NCI-H345 treated with DMSO at 0.1 percent for 48 hours (cell line): ENCODE results near the gene FRMD6.
A peak's percentile ranks its signal among the peaks of the same experiment; 100 is the strongest.
"Not testable (repeated sequence)": the region's sequence is repeated elsewhere in the genome, so short reads cannot be mapped to it uniquely, and the experiment has no call there.

Source experiments
- DNase-seq: peaks from one replicate; lab custom pipeline; 2025; ENCODE audit not compliant: unreplicated experiment; lab: John Stamatoyannopoulos, UW

FRMD6 gene

DNA sequence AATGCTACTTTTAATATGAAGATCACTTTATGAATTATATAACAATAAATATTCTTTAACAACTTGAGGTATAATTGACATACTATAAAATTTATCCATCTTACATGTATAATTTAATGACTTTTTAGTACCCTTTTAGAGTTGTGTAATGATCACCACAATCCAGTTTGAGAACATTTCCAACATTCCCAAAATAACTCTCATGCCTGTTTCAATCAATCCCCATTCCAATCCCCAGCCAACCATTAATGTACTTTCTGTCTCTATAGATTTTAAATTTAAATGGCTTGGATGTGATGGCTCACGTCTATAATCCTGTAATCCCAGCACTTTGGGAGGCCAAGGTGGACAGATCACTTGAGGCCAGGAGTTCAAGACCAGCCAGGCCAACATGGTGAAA is 23.5 kb upstream of the FRMD6 start:
- no peak for DNase-seq

DNA sequence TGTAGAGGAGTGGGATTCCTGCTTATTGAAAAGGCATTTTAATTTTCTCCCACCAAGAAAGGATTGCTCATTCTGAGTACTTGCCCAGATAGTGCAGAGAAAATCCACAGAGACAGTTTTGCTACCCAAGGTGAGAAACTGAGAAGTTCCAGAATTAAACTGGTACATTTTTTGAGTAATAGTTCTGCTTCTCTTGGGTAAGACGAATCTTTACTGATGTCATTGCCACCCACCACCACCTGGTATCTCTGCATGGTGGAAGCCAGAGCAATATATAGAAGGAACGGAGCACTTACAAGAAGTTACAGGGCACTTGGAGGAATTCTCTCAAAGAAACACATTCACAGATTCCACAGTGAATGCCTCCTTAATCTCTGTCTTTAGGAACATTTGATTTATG is 20.7 kb upstream of the FRMD6 start:
- no peak for DNase-seq

DNA sequence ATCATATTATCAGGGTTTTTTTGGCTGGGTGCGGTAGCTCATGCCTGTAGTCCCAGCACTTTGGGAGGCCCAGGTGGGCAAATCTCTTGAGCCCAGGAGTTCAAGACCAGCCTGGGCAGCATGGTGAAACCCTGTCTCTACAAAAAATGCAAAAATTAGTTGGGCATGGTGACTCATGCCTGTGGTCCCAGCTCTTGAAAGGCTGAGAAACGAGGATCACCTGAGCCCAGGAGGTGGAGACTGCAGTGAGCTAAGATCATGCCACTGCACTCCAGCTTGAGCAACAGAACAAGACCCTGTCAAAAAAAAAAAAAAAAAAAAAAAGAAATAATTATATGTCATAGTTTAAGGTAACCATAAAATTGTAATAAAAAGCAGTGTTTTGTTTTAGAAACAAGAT is 18.4 kb upstream of the FRMD6 start:
- not testable (repeated sequence) for DNase-seq

DNA sequence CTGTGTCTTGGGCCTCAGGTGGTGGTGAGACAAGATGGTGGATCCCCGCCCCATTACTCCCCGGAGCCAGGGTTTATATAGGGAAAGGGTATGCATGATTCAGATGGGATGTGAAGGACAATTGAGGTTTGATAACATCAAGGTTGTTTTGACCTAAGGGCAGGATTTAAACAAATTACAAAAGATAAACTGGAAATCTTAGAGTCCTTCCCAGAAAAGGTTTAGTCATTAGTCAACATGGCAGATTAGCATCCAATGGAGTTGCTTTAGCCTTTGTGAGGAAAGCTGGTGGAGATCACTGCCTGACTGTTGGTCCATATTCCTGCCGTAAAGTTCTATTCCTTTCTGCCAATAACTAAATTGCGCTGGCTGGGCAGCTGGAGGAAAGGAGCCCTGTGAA is 15.6 kb upstream of the FRMD6 start:
- DNase-seq, result no peak

DNA sequence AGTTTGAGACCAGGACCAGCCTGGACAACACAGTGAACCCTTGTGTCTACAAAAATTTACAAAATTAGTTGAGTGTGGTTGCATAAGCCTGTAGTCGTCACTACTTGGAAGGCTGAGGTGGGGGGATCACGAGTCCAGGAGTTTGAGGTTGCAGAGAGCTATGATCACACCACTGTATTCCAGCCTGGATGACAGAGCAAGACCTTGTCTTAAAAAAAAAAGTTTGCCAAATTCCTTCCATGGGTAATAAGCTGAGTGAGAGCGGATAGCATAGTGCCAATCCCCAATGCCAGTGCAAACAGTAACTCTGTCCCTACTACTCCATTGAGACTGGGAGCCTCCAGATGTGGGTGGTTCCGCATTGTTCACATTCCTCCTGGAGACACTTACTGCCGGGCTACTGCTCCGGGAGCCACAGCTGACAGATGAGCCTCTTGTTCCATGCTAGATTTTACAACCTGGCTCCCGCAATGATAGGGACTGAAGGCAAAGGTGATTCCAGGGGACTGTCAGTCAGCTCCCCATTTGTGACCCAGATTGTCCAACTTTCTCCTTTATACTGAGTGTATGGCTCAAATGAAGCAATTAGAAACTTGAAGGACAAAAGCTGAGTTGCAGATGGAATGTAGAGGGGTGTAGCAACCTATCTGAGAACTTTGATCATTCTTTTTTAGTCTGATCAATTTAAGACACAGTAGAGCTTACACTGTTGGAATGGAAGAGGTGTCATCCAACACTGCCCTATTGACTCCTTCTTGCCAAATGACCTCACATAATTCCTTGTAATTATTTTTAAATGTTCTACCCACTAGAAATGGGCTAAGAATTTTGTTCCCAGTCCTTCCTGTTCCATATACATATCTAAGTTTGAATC is 13.4 kb upstream of the FRMD6 start:
- DNase-seq, result no peak

DNA sequence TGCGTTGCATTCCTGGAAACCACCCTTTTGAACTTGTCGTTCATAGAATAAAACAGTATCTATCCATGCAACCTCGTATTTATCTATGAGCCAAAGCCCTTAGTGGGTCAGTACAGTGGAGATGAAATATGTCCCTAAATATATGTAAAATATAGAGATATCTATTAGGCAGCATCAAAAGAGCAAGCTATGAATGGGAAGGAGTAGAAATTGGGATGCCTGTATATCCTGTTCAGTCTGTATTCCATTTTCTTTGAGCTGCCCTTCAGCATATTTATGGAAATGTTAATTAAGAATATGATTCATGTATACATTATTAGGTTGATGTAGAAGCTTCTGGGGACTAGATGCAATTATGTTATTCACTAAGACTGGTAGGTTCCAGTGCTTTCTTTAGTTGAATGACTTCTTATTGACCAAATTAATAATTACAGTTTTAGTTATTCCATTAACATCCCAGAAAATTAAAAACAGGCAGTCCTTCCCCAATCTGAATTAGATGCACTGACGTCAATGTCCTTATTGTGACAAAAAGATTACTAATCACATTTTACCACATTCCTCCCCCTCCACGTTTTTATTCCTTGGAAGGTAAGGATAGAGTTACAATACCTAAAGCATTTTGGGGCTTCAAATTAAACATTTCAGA is 11.9 kb upstream of the FRMD6 start:
- DNase-seq, result no peak

DNA sequence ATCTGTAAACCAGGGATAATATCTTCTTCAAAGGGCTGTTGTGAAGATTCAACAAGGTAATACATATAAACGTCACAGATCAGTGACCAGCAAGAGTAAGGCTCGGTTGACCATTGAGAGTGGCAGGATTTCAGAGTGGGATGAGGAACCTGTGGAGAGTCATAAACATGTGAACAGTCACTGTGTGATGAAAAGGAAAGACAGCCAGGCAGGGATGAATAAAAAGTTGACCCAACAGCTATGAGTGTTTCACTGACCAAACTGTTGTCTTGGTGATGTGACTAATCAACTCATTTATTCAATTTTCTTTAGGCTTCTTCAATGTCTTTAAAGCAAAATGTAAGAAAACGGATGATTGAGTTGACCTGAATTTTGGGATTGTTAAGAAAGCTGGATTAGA is 8.6 kb upstream of the FRMD6 start:
- DNase-seq, result no peak

DNA sequence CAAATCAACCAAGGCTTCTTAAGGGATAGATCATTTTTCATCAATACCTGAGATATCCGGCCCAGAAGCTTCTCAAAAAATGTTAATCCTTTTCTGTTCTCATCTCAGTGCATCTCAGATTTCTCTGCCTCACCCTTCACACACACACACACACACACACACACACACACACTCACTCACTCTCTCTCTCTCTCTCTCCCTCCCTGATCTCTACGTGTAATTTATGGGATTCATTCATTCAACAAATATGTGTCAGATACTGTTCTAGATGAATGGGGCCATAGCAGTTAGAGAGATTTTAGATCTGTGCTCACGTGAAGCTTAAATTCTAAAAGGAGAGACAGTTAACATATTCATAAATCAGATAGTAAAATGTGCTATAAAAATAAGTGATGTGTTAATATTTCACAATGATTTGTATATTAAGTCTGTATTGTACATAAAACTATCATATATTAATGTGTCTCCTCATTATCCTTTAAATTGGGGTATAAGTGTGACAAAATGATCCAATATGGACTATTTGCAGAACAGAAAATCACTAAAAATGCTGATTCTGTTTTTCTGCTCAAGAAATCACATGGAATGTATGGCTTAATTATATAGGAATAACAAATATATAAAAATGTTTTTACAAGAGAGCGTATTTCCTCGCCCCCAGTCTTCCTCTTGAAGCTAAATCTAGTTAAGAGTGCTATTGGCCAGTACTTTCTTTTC is 7.3 kb upstream of the FRMD6 start:
- DNase-seq, result no peak

DNA sequence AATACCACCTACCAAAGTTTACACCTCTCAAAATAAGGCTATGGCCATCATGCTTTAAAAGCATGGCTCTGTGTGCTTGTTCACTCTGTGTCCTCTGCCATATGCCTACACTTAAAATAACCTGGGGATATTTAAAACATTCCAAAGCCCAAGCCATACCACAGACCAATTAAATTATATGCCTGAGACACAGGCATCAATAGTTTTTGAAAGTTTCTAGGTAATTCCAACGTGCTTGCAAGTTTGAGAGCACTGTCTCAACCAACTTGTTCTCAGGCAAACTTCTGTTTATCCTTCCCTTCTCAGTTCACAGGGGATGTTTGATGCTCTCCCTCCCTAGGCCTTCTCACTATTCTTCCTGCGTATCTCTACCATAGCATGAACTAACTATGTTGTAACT is 3.4 kb upstream of the FRMD6 start:
- no peak for DNase-seq

DNA sequence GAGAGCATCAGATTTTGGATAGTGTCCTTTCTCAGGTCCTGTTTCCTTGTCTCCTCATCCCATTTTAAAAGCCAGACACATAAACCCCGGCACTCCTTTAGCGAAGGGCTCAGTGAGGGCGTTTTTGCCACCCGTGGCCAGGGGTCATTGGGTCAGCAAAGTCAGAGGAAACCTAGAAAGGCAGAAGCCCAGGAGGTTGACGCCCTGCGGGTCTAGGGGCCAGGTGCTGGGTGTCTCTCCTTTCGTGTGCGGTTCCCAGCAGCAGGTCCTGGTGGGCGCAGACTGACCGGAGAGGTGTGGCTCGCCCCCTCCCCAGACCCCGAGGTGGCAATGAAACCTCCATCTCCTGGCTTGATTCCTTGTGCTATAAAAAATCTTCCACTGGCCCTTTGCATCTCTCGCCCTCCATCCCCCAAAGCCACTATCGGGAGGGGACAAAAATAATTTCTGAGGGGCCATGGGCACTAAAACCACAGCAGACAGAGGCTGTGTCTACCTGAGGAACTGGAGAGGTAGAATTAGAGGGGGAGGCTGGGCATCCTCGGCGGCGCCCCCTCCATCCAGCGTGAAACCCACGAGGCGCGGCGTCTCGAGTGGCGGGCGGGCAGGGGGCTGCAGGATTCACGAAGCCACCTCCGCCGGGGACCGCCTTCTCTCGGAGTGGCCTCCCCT is 858 bp upstream of the FRMD6 start:
- DNase-seq, result peak; percentile 7

DNA sequence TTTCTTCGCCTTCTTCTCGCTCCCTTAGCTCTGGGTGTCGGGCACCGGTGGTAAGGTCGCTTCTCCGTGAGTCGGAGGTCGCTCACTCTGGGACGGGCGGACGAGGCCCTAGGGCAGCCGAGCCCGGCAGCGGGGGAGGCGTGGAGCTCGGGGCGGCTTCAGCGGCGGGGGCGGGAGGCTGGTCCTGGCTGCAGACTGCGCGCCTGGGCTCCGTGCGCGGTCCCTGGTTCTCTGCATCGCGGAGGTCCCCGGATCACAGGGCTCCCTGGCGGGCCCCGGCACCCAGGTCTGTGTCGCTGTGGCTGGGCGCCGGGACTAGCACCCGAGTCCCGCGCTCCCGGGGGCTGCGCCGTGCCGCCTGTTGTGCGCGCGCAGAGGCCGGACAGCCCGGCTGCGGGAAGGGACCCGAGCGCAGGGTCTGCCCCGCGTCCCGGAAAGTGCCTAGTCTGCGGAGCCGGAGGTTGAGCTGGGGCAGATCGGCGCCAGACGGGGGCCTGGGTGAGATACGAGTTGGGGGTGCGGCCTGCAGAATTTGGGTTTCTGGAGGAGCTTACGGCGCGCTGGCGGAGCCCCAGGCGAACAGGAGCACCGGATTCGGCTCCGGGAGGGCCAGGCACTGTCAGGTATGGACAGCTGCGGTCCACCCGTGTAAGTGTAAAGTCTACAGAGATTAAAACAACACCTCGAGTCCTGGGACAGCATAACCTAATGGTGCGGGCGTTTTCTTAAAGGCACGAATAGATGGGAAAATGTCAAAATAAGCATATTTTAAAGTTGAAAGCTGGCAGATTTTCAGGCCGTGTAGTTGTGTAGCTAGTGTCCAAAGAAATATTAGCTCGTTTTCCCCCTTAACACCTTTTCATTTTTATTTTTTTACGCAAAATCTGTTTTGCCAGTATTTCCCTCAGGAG is 713 bp downstream of the FRMD6 start:
- DNase-seq, result peak; percentile 16

DNA sequence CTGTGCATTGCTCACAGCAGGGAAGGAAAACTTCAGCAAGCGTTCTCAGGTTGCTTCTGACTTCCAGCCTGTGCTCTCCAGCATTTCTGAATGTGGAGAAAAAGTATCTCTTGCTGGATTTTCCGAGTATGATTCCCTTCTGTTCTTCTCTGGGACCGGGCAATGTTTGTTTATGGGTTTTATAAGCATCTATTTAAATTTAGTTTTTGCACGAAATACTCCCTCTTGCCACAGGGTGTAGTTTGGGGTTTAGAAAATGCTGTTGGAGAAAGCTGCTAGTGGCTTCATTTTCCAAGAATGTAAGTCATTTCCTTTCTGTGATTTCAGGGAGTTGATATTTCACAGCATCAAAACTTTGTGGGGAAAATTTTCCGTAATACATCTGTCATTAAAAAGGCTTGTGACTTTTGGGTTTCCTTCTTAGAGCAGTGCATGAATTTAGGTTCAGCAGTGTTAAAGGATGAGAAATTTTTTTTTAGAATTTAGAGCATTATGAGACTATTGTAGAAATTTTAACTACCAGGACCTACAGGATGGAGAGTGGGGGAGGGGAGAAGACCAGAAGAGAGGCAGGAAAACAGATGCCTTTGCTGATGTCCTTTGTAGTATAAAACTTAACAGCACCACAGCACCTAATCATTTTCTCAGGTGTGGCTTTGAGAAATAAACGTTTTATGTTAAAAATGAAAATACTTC is 1.5 kb downstream of the FRMD6 start:
- DNase-seq, result peak; percentile 16

DNA sequence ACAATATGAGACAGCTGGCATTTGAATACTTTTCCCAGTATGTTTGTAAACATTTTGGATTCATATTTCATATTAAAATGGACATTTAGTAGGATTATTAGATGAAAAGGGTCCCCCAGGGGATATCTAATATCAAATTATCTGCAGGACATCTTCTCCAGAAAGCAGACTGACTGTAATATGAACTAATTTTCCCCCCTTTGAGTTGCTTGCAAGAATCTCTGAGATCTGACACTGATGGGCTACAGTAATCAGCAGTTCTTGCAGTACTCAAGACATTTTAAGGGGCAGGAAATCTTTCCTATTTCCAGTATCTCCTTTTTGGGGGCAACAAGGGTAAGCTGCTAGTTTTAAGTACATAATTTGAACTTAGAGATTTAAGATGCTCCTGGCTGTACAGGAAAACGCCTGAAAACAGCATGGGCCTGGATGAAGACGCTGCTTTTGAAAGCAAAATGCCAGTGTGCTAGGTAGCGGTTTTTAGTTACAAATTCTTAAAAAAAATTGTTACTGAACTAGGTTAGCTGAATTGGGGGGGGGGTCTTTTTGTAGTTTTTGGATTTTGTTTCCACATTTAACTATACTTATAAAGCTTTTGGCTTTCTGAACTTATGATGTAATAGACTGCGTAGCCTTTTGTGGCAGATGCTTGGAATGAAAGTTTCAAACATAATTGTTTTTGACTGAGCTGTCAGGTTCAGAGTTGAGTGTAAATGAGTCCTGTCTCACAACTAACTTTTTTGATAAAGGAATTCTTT is 2.2 kb downstream of the FRMD6 start:
- no peak for DNase-seq

DNA sequence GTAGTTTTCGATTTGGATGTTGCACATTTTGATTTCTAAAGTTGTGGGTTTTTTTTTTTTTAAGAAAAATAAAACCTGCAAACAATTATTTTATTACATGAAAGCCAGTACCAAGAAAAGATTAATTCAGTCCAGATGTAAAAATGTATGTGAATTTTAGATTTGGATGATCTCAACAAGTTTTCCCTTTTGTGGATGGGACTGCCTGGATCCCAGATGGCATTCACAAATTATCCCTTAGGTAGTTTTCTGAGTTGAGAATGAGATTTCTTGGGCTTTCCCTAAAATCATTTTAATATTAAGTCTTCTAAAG is 2.8 kb downstream of the FRMD6 start:
- no peak for DNase-seq

DNA sequence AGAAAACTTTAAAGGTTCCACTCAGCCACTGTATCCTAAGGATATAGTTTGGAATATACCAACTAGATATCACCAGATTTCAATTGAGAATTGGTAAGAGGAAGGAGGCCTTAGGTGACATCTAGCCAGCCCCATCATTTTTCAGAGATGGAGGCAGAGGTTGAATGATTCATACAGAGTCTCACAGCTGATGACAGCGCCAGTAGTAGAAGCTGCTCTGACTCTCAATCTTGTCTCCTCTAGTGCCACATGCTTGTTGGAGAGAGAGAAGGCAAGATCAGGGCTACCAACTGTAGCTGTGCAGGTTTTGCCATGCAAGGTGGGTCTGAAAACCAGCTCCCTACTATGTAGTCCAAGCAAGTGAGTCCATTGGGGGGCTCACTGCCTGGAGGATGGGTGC is 6.1 kb downstream of the FRMD6 start:
- no peak for DNase-seq

DNA sequence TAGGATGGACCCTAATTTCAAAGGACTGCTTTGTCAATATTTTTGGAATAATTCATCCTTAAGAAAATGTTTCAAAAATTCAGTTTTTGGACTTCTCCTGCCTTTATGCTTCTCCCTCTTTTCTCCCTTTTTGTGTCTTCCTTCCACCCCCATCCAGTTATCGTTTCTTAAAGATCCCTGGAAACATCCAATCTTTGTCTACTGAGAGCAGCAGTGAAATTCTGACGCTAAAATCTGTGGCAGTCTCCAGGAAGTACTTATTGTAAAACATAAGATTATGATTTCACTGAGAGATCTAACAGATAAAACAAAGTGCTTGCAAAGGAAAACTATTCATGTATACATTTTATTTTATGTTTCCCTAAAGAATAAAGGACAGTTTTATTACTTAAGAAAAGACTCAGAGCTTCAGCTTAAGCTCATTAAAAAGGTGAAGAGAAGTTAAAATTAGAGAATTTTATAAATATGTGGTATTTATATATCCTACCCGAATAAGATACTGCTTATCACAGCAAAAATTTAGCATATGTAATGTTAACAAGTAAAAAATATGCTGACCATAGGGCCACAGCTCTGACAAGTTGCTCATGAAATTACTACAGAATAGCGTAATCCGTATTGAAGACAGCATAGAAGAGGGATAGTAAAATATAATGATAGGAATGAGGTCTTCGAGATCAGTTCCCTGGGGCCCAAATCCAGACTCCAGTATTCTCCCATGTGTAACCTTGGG is 6.9 kb downstream of the FRMD6 start:
- no peak for DNase-seq

DNA sequence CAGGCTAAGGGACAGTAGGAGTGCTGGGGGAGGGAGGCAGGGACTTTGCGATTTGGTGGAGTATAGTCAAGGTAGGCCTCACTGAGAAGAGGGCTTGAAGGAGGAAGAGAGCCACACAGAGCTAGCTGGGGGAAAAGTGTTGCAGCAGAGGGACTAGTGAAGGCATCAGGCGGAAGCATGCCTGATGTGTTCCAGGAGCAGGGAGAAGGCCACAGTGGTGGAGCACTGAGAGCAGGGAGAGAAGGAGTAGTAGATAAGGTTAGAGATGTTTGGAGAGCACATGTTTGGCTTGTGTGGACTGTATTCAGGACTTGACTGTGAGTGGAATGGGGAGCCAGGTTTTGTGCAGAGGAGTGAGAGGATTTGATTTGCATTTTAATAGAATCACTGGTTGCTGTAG is 9.0 kb downstream of the FRMD6 start:
- DNase-seq, result no peak

DNA sequence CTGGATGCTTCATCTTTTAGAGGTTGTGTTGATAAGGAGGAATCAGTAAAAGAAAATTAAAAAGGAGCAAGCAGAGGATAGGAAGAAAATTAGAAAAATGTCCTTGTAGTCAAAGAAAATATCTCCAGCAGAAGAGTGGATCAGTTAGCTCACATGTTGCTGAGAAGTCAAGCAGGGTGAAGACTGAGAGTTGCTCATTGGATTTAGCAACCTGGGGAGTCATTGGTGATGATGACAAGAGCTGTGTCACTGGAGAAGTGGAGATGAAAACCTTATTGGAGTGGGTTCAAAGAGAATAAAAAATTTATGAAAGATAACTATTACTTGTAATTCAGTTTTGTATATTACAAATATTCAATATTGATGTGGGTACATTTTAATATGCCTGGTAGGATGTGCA is 9.8 kb downstream of the FRMD6 start:
- DNase-seq, result no peak
